Stimulated activated CD4-positive, alpha-beta T cell treated with anti-CD3 and anti-CD28 coated beads, Interleukin-4, amount 100 ng/mL, for 4 hours (primary cell): ENCODE results near the gene MLLT3.
"Not testable (repeated sequence)": the region's sequence is repeated elsewhere in the genome, so short reads cannot be mapped to it uniquely, and the experiment has no call there.

ENCODE experiments used
- DNase-seq, 2 experiments: peaks; one replicate each; pipeline ENCODE4 v3.0.0-alpha.2; 2020

The MLLT3 gene

GRCh38 chr9:20593537-20593936 is 28.8 kb downstream of the MLLT3 start:
- DNase-seq = no peak

DNA sequence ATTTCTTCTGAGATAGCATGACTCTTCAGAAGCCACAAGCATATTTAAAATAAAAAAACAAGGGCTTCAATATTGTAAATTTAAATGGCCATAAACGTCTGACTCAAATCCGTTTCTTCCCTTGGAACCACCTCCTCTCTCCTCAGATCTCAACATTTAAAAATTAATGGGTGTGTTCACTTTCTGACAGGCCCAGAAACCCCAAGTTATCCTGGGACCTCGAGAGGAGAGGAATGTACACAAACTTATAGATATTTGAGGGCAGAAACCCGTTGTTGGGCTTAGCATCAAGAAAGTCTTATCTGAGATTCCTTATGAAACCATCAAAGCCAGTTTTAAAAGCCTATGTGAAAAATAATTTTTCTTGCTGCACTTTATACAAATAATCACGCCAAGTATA is 29.2 kb downstream of the MLLT3 start:
- DNase-seq = no peak

DNA sequence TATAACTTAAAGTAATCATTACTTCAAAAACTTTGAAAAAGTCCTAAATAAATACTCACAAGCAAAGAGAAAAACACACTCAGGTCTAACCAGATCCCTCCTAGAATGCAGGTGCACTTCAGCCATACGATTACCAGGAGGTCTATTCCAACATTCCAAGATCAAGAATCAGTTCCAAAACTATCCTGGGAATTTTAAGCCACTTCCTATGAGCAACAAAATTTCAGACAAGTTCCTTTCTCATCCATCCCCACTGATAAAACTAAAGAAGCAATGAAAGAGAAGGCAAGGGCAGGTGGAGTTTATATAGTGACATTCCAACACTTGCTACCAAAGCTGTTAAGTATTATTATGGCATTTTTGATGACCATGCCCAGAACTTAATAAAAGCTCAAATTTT is 29.6 kb downstream of the MLLT3 start:
- no peak for DNase-seq

DNA sequence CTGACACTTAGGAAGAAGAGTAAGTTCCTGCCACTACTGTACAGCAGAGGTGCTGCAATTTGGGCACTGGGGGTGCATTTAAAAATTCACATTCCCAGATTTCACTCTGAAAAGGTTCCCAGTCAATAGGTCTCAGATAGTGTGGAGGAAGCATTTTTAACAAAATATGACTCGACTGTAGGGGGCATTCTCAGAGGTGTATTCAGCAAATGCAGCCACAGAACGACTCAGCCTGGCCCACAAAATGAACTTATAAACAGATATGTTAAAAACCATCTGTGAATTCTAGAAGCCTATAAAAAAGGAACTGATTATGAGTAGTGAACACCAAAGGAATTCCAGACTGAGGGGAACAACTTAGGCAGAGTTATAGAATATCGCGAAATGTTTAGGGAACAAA is 31.1 kb downstream of the MLLT3 start:
- DNase-seq = no peak

- DNase-seq = no peak
Measured at GRCh38 chr9:20584968-20585643, 37.2 kb downstream of the MLLT3 start.

- DNase-seq = not testable (repeated sequence)
Measured at GRCh38 chr9:20583088-20583487, 39.2 kb downstream of the MLLT3 start.

- DNase-seq = no peak
Measured at GRCh38 chr9:20582150-20582549, 40.1 kb downstream of the MLLT3 start.

GRCh38 chr9:20580673-20581072 is 41.6 kb downstream of the MLLT3 start:
- DNase-seq = no peak

DNA sequence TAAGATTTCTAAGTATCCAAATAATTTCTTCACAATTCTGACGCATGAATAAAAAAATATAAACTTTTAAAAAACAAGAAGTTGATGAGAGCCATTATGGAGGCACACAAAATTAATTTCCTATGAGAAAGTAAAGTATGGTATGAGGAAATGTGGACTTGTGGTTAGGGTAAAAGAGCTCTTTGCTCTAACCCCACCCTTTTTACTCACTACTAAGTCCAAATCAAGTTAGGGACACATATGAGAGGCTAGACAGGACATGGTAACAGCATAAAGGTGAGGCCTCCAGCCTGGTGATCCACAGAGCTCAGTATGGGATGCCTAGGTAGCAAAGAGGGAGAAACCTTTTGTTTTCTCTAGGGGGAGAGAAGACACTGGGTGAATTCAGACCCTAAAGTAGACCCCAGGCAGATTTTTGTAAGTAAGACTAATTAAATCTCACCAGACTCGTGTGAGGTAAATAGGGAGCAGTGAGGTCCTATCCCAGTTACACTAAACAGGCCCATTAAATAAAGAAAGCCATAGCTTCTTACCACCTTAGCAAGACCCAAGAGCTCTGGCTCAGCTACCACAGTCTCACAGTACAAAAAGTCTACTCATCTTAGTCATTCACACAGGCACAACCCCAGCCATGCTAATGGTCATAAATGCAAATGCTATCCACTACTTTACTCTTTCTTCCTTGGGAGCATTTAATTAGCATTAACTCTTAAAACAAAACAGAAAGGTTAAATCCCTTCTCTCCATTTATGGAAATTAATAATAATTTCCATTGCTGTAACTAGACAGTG is 42.6 kb downstream of the MLLT3 start:
- DNase-seq = no peak

DNA sequence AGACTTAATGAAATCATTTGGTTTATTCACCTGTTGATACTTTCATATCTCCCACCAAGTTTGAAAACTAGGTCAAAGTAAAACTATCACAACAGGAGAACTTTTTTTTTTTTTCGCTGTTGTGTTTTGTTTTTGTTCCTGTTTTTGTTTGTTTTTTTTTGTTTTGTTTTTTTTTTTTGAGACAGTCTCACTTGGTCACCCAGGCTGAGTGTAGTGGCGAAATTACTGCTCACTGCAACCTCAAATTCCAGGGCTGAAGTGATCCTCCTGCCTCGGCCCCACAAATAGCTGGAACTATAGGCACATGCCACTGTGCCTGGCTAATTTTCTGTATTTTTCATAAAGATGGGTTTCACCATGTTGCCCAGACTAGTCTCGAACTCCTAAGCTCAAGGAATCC is 49.3 kb downstream of the MLLT3 start:
- DNase-seq = no peak

DNA sequence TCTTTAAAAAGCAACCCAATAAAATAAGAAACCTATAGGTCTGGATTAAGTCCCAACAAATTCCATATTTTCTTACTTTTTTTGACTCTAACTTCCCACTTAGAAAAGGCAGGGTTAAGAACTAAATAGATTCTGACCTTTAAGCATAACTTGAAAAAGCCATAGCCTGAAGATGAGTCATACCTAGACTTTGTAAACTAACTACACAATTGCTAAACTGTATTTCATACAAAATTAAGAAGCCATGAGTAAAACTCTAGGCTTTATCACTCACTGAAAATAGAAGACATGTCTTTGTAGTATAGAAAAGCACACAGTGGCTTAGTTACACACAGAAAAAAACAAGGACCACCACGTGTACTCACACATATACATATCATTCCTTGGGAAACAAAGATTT is 51.5 kb downstream of the MLLT3 start:
- no peak for DNase-seq

- no peak for DNase-seq
Measured at GRCh38 chr9:20570087-20570486, 52.2 kb downstream of the MLLT3 start.

DNA sequence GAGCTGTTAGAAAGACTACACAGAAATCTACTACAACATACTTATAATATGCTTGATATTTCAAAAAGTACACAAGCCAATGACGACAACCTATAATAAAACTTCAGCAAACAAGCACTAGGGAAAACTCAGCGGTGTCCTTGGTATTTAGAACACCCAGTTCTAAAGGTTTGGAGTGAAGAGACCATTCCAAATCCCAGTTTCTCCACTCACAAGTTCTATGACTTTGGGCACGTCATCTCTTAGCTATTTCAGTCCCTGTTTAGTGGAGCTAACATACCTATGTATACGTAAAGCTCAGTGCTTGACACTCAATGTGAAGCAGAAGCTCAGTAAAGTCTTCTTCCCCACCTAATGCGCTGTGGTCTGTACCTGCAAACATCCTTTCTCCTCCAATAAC is 52.8 kb downstream of the MLLT3 start:
- DNase-seq = no peak

GRCh38 chr9:20568400-20568799 is 53.9 kb downstream of the MLLT3 start:
- DNase-seq = no peak

- no peak for DNase-seq
Measured at GRCh38 chr9:20566401-20566800, 55.9 kb downstream of the MLLT3 start.

GRCh38 chr9:20564650-20565049 is 57.6 kb downstream of the MLLT3 start:
- no peak for DNase-seq

DNA sequence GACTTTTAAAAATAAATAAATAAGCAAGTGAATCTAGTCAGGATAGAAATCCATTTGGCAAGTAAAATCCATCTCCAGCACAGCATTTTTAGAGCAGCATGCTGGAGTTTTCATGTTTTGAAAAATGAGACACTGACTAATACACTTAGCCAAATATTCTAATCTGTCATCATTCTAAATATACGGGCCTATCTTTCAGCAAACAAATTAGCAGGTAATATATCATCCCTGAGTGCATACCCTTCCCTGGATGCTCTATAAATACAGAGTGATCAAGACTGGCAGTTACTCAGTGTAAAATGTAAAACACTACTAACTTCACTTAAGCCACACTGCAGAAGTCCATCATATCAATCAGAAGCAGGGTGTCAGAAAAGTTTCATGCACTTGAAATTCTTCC is 58.4 kb downstream of the MLLT3 start:
- no peak for DNase-seq

GRCh38 chr9:20562051-20562450 is 60.2 kb downstream of the MLLT3 start:
- DNase-seq = no peak

- DNase-seq = no peak
Measured at GRCh38 chr9:20561531-20561930, 60.8 kb downstream of the MLLT3 start.

DNA sequence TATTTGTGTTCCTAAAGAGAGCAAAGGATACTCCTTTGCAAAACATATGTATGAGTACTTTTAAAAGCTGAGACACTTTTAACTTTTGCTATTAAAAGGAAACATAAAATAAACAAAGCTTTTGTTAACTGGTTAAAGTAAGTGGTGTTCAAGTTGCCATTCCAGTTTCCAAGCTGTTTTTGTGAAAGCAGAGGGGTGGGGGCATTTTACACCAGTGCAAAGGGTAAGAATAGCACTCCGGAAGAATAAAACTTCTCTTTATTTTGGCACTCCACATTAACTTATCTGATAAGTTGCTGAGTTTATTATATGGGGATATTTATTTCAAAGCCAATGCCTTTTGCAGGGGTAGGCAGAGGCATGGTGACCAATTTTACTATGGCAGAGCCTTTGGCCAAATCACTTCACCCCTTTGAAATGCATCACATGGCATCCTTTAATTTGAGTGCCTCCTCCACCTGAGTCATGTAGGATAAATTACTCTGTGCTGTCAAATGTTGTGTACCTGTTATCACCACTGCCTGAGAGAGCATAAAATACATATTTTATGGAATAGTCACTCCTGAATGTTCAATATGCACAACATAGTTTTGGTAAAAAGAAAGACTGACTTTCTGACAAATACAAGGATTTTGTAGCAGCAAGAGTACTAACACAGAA is 62.9 kb downstream of the MLLT3 start:
- no peak for DNase-seq

DNA sequence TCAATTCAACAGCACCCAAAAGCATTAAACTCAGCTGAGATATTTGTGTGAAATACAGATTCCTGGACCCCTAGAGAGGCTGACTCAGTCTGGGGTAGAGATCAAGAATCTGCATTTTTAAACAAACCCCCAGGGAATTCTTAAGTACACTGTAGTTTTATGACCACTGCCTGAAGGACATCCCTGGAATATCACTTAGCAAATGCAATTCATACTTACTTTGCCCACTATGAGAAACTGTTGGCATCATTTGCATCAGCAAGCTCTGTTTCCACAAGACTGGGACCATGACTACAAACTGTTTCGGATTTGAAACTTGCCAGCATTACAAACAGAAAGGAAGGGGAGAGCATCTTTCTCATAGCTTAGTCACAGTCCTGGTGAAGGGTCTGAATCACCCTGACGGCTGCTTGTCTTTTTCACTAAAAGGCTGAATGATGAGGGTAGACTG is 63.7 kb downstream of the MLLT3 start:
- peak in 1 of 2 experiments; percentile 36 for DNase-seq

- DNase-seq = no peak
Measured at GRCh38 chr9:20557890-20558565, 64.3 kb downstream of the MLLT3 start.

DNA sequence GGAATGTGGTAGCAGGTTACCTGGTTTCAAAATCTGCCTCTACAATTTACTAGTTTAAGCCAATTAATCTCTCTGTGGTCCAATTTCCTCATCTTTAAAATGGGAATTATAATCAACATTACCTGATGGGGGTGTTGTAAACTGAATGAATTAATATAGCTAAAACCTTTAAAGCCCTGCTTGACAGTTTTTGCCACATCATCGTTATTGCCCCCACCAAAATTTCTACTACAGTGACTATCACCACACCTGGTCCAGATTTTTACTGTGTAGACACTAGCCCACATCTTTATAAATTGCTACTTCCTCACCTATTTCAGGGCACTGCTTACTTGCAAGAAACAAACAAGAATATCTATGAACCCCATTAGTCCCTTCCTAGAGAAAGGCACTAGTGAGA is 65.0 kb downstream of the MLLT3 start:
- no peak for DNase-seq
